Uterus (tissue), 4 donors: ENCODE data around the gene SEC24B. TPM values are rescaled to one million over a fixed set of nuclear protein-coding genes. Genes with fewer than 3 reads are reported as not detected.

ENCODE experiments used
- DNase-seq, 2 donors: peaks; one replicate each; pipeline ENCODE4 v3.0.0-alpha.2; 2019 to 2020
- H3K27ac ChIP-seq, 2 donors: fragments of 200-600 bp; sonication (generic); 1 replicate in 1 of 2; 2 replicates in 1 of 2; pipeline ENCODE4 v1.5.1; 2016 to 2018
- H3K27me3 ChIP-seq, 2 donors: fragments of 200-600 bp; sonication (generic); one replicate each; pipeline ENCODE4 v1.5.1; 2018 to 2019; ENCODE audit warnings: control low read depth in 1 of 2
- H3K36me3 ChIP-seq, 2 donors: fragments of 200-600 bp; sonication (generic); one replicate each; pipeline ENCODE4 v1.5.1; 2019; ENCODE audit warnings: control low read depth in 1 of 2
- H3K4me1 ChIP-seq, 2 donors: fragments of 200-600 bp; sonication (generic); one replicate each; pipeline ENCODE4 v1.5.1; 2018 to 2019; ENCODE audit warnings: control low read depth in 1 of 2
- H3K4me3 ChIP-seq, 2 donors: fragments of 200-600 bp; sonication (generic); 1 replicate in 1 of 2; 2 replicates in 1 of 2; pipeline ENCODE4 v1.5.1; 2018 to 2019; ENCODE audit warnings: mild to moderate bottlenecking in 1 of 2
- H3K9me3 ChIP-seq, 2 donors: fragments of 200-600 bp; sonication (generic); one replicate each; pipeline ENCODE4 v1.5.1; 2019; ENCODE audit warnings: control low read depth in 1 of 2
- POLR2A ChIP-seq, 2 donors: fragments of 450-650 bp; IDR thresholded peaks; one replicate each; pipeline ENCODE4 v1.6.1; 2016; ENCODE audit warnings: antibody characterized with exemption in 2 of 2, mild to moderate bottlenecking in 1 of 2, moderate library complexity in 1 of 2
- intact Hi-C: fragments of 100-400 bp; cut with DNase I; formaldehyde crosslinking; loops from one replicate; pipeline ENCODE4 v1.15.1; 2023; ENCODE audit warnings: low total_unique reads
- total RNA-seq, 4 donors: library from RNA; depleted of rRNA in 3 of 4; stranded (reverse); fragments of >200 nt in 3 of 4; gene quantifications; one replicate each; pipeline versions ENCODE4 v1.1.0 to v1.2.4, GENCODE V29; 2014 to 2023
- TF ChIP-seq, protein P1 (sequence below), 4 experiments: fragments of 200-600 bp in 2 of 4; fragments of 450-650 bp in 2 of 4; sonication (generic) in 2 of 4; IDR thresholded peaks; one replicate each; pipeline ENCODE4 v1.5.1; 2016 to 2019; ENCODE audit warnings: antibody characterized with exemption in 4 of 4, mild to moderate bottlenecking in 2 of 4, moderate library complexity in 1 of 4
- donor health status: DM: yes; HTN: yes; CAD: no.

Gene SEC24B
- total RNA-seq, 4 donors from 2014 or later: 20.7 to 54.1 (median 30.1) TPM

DNA sequence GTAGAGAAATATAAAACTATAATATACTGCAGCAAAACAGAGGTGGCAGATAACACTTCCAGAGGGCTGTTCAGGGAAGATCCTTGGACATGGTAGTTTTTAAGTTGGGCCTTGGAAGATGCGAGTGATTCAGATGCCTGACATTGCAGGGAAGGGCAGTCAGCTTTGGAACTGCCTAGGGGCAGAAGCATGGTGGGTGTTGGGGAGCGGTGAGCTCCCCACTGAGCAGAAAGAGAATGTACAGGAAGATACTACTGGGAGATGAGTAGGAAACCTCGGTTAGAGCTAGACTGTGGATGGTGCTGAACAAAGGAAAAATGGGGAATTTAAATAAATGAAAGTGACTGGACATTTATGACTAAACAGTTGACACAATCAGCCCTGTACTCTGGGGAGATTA lies 24.9 kb upstream of the SEC24B start:
- TF ChIP-seq, protein P1, sequence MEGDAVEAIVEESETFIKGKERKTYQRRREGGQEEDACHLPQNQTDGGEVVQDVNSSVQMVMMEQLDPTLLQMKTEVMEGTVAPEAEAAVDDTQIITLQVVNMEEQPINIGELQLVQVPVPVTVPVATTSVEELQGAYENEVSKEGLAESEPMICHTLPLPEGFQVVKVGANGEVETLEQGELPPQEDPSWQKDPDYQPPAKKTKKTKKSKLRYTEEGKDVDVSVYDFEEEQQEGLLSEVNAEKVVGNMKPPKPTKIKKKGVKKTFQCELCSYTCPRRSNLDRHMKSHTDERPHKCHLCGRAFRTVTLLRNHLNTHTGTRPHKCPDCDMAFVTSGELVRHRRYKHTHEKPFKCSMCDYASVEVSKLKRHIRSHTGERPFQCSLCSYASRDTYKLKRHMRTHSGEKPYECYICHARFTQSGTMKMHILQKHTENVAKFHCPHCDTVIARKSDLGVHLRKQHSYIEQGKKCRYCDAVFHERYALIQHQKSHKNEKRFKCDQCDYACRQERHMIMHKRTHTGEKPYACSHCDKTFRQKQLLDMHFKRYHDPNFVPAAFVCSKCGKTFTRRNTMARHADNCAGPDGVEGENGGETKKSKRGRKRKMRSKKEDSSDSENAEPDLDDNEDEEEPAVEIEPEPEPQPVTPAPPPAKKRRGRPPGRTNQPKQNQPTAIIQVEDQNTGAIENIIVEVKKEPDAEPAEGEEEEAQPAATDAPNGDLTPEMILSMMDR (IDR thresholded peaks at IDR 0.05): no peak
- TF ChIP-seq POLR2A (IDR thresholded peaks at IDR 0.05): no peak
- no peak for DNase-seq
- Histone ChIP-seq H3K9me3 (no peaks in the 10 kb centered on the region), H3K4me1 (no peaks in the 10 kb centered on the region), H3K36me3 (no peaks in the 10 kb centered on the region), H3K27ac (no peak overlapping the region), H3K27me3 (no peaks in the 10 kb centered on the region), H3K4me3 (no peak overlapping the region)
- intact Hi-C loops: no loop called here

DNA sequence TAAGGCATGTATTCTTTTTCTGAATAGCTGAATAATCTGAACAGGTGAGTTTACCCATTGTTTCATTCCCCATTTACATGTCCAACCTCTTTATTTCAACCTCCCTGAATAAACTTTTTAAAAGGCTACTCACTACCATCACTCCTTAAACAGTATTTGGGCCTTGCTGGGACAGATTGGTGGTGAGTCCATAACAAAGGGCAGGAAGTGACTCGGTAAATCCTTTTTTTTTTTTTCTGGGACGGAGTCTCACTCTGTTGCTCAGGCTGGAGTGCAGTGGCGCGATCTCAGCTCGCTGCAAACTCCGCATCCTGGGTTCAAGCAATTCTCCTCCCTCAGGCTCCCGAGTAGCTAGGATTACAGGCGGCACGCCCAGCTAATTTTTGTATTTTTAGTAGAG lies 23.4 kb upstream of the SEC24B start:
- intact Hi-C loops: no loop called here

GRCh38 chr4:109410776-109411175 lies 22.8 kb upstream of the SEC24B start:
- Histone ChIP-seq H3K4me1 (no peaks in the 10 kb centered on the region), H3K36me3 (no peaks in the 10 kb centered on the region), H3K27me3 (no peaks in the 10 kb centered on the region), H3K4me3 (no peak overlapping the region), H3K27ac (no peak overlapping the region), H3K9me3 (no peaks in the 10 kb centered on the region)
- DNase-seq: no peak
- intact Hi-C loops: no loop called here
- TF ChIP-seq, protein P1 (IDR thresholded peaks at IDR 0.05): no peak
- TF ChIP-seq POLR2A (IDR thresholded peaks at IDR 0.05): no peak

More for the DNA sequence above, 23.4 kb upstream of the SEC24B start:
- Histone ChIP-seq H3K27ac (no peak overlapping the region), H3K4me1 (no peaks in the 10 kb centered on the region), H3K9me3 (no peaks in the 10 kb centered on the region), H3K36me3 (no peaks in the 10 kb centered on the region), H3K27me3 (no peaks in the 10 kb centered on the region), H3K4me3 (no peak overlapping the region)
- no peak for DNase-seq
- TF ChIP-seq, protein P1 (IDR thresholded peaks at IDR 0.05): no peak
- TF ChIP-seq POLR2A (IDR thresholded peaks at IDR 0.05): no peak

DNA sequence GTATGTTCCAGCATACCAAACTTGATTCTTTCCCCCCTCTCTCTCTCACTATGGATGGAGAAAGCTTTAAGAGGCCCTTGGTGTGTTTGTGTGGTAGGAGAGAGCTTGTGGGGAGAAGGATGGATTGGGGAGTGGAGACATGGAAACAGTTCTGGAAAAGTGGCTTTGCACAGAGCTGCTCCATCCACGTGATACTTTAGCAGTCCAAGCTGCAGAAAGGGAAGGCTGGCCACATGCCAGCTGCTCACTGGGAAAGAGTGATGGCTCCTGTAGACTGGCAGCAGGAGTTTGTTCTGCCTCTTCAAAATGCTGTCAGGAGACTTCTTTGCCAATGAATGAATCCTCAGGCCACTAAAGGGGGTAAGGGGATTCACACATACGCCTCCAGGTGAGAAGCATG lies 21.7 kb upstream of the SEC24B start:
- H3K9me3 ChIP-seq: no peaks in the 10 kb centered on the region
- no peaks in the 10 kb centered on the region for H3K36me3 ChIP-seq
- no peak for DNase-seq
- TF ChIP-seq, protein P1 (IDR thresholded peaks at IDR 0.05): no peak
- TF ChIP-seq POLR2A (IDR thresholded peaks at IDR 0.05): no peak
- intact Hi-C loops: no loop called here
- no peak overlapping the region for H3K27ac ChIP-seq
- no peak overlapping the region for H3K4me3 ChIP-seq
- no peaks in the 10 kb centered on the region for H3K4me1 ChIP-seq
- H3K27me3 ChIP-seq: no peaks in the 10 kb centered on the region

- TF ChIP-seq, protein P1 (IDR thresholded peaks at IDR 0.05): no peak
- no peak for TF ChIP-seq POLR2A (IDR thresholded peaks at IDR 0.05)
- Histone ChIP-seq H3K4me1 (no peaks in the 10 kb centered on the region), H3K27me3 (no peaks in the 10 kb centered on the region), H3K9me3 (no peaks in the 10 kb centered on the region), H3K27ac (no peak overlapping the region), H3K36me3 (no peaks in the 10 kb centered on the region), H3K4me3 (no peak overlapping the region)
- intact Hi-C loops: no loop called here
- DNase-seq: no peak
Measured at GRCh38 chr4:109412776-109413175, 20.8 kb upstream of the SEC24B start.
